H9 (cell line): Measurements from ENCODE around the gene KIF7. TPM values are rescaled to one million over a fixed set of nuclear protein-coding genes. Genes with fewer than 3 reads are reported as not detected.
A peak's percentile ranks its signal among the peaks of the same experiment; 100 is the strongest.

ENCODE experiments used
- DNase-seq: peaks from one replicate; pipeline ENCODE4 v3.0.0-alpha.2; 2017
- H2AFZ ChIP-seq: one replicate; pipeline ENCODE4 v1.6.1; 2013; ENCODE audit warnings: mild to moderate bottlenecking, low read length, control low read depth, moderate library complexity
- H2AK5ac ChIP-seq: 2 replicates; pipeline ENCODE4 v1.6.1; 2013; ENCODE audit warnings: low read length, control low read depth, mixed read lengths; ENCODE audit not compliant: insufficient read length
- H2BK120ac ChIP-seq: one replicate; pipeline ENCODE4 v1.6.1; 2013; ENCODE audit warnings: low read depth, mild to moderate bottlenecking, low read length, control low read depth, inconsistent platforms; ENCODE audit not compliant: poor library complexity, severe bottlenecking
- H2BK12ac ChIP-seq: 2 replicates; pipeline ENCODE4 v1.6.1; 2013; ENCODE audit warnings: low read length, control low read depth, mixed read lengths, low read depth; ENCODE audit not compliant: insufficient read length
- H2BK15ac ChIP-seq: 2 replicates; pipeline ENCODE4 v1.6.1; 2013; ENCODE audit warnings: low read depth, low read length, control low read depth
- H2BK20ac ChIP-seq: one replicate; pipeline ENCODE4 v1.6.1; 2013; ENCODE audit warnings: low read depth, mild to moderate bottlenecking, low read length, control low read depth, inconsistent platforms; ENCODE audit not compliant: poor library complexity, severe bottlenecking
- H2BK5ac ChIP-seq: 2 replicates; pipeline ENCODE4 v1.6.1; 2013; ENCODE audit warnings: low read length, control low read depth, mixed read lengths; ENCODE audit not compliant: insufficient read length
- H3K14ac ChIP-seq: 2 replicates; pipeline ENCODE4 v1.6.1; 2013; ENCODE audit warnings: low read length, control low read depth; ENCODE audit not compliant: insufficient read depth
- H3K18ac ChIP-seq: 2 replicates; pipeline ENCODE4 v1.6.1; 2013; ENCODE audit warnings: low read depth, mild to moderate bottlenecking, mixed read lengths, low read length, control low read depth; ENCODE audit not compliant: insufficient read length
- H3K23ac ChIP-seq: 2 replicates; pipeline ENCODE4 v1.6.1; 2013; ENCODE audit warnings: low read length, control low read depth, mixed read lengths, low read depth; ENCODE audit not compliant: insufficient read length
- H3K23me2 ChIP-seq: 2 replicates; pipeline ENCODE4 v1.6.1; 2013; ENCODE audit warnings: low read depth, mild to moderate bottlenecking, mixed read lengths, low read length, control low read depth; ENCODE audit not compliant: insufficient read length, poor library complexity, severe bottlenecking
- H3K27ac ChIP-seq: 2 replicates; pipeline ENCODE4 v1.5.1; 2013; ENCODE audit warnings: low read length, control low read depth, mixed read lengths, low read depth; ENCODE audit not compliant: insufficient read length
- H3K27me3 ChIP-seq: 2 replicates; pipeline ENCODE4 v1.6.1; 2013; ENCODE audit warnings: low read length, control low read depth, inconsistent platforms; ENCODE audit not compliant: insufficient read depth
- H3K4ac ChIP-seq: 2 replicates; pipeline ENCODE4 v1.6.1; 2013; ENCODE audit warnings: low read depth, mild to moderate bottlenecking, control low read depth, inconsistent platforms, low read length, moderate library complexity
- H3K4me1 ChIP-seq: 2 replicates; pipeline ENCODE4 v1.6.1; 2013; ENCODE audit warnings: low read length, control low read depth, inconsistent platforms; ENCODE audit not compliant: insufficient read depth
- H3K4me2 ChIP-seq: 2 replicates; pipeline ENCODE4 v1.6.1; 2013; ENCODE audit warnings: low read length, control low read depth, mixed read lengths; ENCODE audit not compliant: insufficient read length, insufficient read depth
- H3K56ac ChIP-seq: 2 replicates; pipeline ENCODE4 v1.6.1; 2013; ENCODE audit warnings: low read depth, mild to moderate bottlenecking, mixed read lengths, low read length, control low read depth; ENCODE audit not compliant: insufficient read length
- H3K79me1 ChIP-seq: 2 replicates; pipeline ENCODE4 v1.6.1; 2013; ENCODE audit warnings: low read depth, mild to moderate bottlenecking, moderate library complexity, low read length, control low read depth, inconsistent platforms; ENCODE audit not compliant: insufficient read depth, poor library complexity, severe bottlenecking
- H3K79me2 ChIP-seq: 2 replicates; pipeline ENCODE4 v1.6.1; 2013; ENCODE audit warnings: low read length, control low read depth, inconsistent platforms; ENCODE audit not compliant: insufficient read depth
- H3K9ac ChIP-seq: 2 replicates; pipeline ENCODE4 v1.6.1; 2013; ENCODE audit warnings: low read length, control low read depth, mixed read lengths; ENCODE audit not compliant: insufficient read length; ENCODE audit errors: extremely low read depth
- H3K9me3 ChIP-seq: one replicate; pipeline ENCODE4 v1.6.1; 2013; ENCODE audit warnings: low read depth, low read length, inconsistent platforms; ENCODE audit not compliant: control insufficient read depth
- H3T11ph ChIP-seq: one replicate; pipeline ENCODE4 v1.6.1; 2013; ENCODE audit warnings: mild to moderate bottlenecking, low read length, control low read depth, inconsistent platforms
- H4K20me1 ChIP-seq: one replicate; pipeline ENCODE4 v1.6.1; 2013; ENCODE audit not compliant: control insufficient read depth, insufficient read length, insufficient read depth
- H4K5ac ChIP-seq: 2 replicates; pipeline ENCODE4 v1.6.1; 2013; ENCODE audit warnings: low read depth, mild to moderate bottlenecking, mixed read lengths, low read length, control low read depth; ENCODE audit not compliant: insufficient read length
- H4K8ac ChIP-seq: replicated peaks from 2 replicates; pipeline ENCODE4 v1.6.1; 2013; ENCODE audit warnings: low read length, control low read depth, mixed read lengths, low read depth; ENCODE audit not compliant: insufficient read length
- H4K91ac ChIP-seq: 2 replicates; pipeline ENCODE4 v1.6.1; 2013; ENCODE audit warnings: low read depth, mild to moderate bottlenecking, moderate library complexity, mixed read lengths, low read length, control low read depth; ENCODE audit not compliant: insufficient read length
- H3K27ac Mint-ChIP-seq, 3 experiments: 2 replicates in 2 of 3; 3 replicates in 1 of 3; pipeline ENCODE4 v1.8.0; 2020 to 2021; ENCODE audit warnings: mixed read lengths in 3 of 3, mild to moderate bottlenecking in 1 of 3, moderate library complexity in 1 of 3
- H3K27me3 Mint-ChIP-seq: 2 replicates; pipeline ENCODE4 v1.8.0; 2021; ENCODE audit warnings: low read depth, mild to moderate bottlenecking, moderate library complexity, mixed read lengths
- H3K36me3 Mint-ChIP-seq, 3 experiments: 2 replicates in 2 of 3; 3 replicates in 1 of 3; pipeline ENCODE4 v1.8.0; 2020 to 2021; ENCODE audit warnings: low read depth in 3 of 3, mixed read lengths in 3 of 3; ENCODE audit not compliant: insufficient read depth in 1 of 3
- H3K4me1 Mint-ChIP-seq, 2 experiments: 2 replicates each; pipeline ENCODE4 v1.8.0; 2020; ENCODE audit warnings: mixed read lengths in 2 of 2
- H3K4me3 Mint-ChIP-seq, 2 experiments: 2 replicates in 1 of 2; 3 replicates in 1 of 2; pipeline ENCODE4 v1.8.0; 2020 to 2021; ENCODE audit warnings: mild to moderate bottlenecking in 2 of 2, mixed read lengths in 2 of 2, moderate library complexity in 1 of 2
- H3K9me3 Mint-ChIP-seq, 2 experiments: 2 replicates in 1 of 2; 3 replicates in 1 of 2; pipeline ENCODE4 v1.8.0; 2020; ENCODE audit warnings: mild to moderate bottlenecking in 2 of 2, mixed read lengths in 2 of 2, moderate library complexity in 1 of 2
- CTCF ChIP-seq: fragments of 200-600 bp; sonication (generic); conservative IDR thresholded peaks from 3 replicates; pipeline ENCODE4 v1.8.0; 2021; ENCODE audit warnings: antibody characterized with exemption, mild to moderate bottlenecking
- WGBS: extraction: QIAGEN DNeasy Blood & Tissue Kit; methylation state at CpG from one replicate; pipeline ENCODE4 v1.1.7; 2013; ENCODE audit warnings: missing lambda C conversion rate, low lambda C conversion rate, mixed read lengths; ENCODE audit not compliant: insufficient read length; ENCODE audit errors: extremely low coverage; 5-methylcytosine and 5-hydroxymethylcytosine counted together
- total RNA-seq: library from RNA; stranded (reverse); gene quantifications from 2 replicates; pipeline ENCODE4 v1.2.1, GENCODE V29; 2021

KIF7 gene
- total RNA-seq, 1 experiment from 2014 or later: 22.0 TPM

GRCh38 chr15:89666858-89667705, 11.8 kb upstream of the KIF7 start:
- Histone ChIP-seq H3K23ac (no peak overlapping the region), H2BK5ac (no peak overlapping the region), H3K79me2 (no peaks in the 10 kb centered on the region), H3K27ac (no peak overlapping the region), H3K27me3 (no peaks in the 10 kb centered on the region; the same call in 1 of the 2 replicates), H3K14ac (no peak overlapping the region), H3K4me1 (no peaks in the 10 kb centered on the region), H3K18ac (no peak overlapping the region), H3K4me2 (no peak overlapping the region), H3K79me1 (no peaks in the 10 kb centered on the region), H4K91ac (no peak overlapping the region), H2AFZ (no peak overlapping the region), H4K20me1 (no peaks in the 10 kb centered on the region), H2BK120ac (no peak overlapping the region), H3T11ph (no peak overlapping the region), H3K23me2 (no peaks in the 10 kb centered on the region), H2BK12ac (no peak overlapping the region), H4K8ac (no peak overlapping the region), H3K56ac (no peak overlapping the region), H4K5ac (no peak overlapping the region), H2AK5ac (no peak overlapping the region), H3K9ac (no peak overlapping the region), H3K9me3 (no peaks in the 10 kb centered on the region), H3K4ac (no peak overlapping the region), H2BK20ac (no peak overlapping the region), H2BK15ac (no peak overlapping the region)
- TF ChIP-seq CTCF: no peak
- WGBS: no CpG with 5 or more reads among the region's 13 CpGs
- no peak for DNase-seq
- H3K4me1 Mint-ChIP-seq: peaks cover 9 to 20% of the 10 kb centered on the region in 2 experiments
- H3K36me3 Mint-ChIP-seq: no peaks in the 10 kb centered on the region; a peak in 1 of 7 replicates
- no peak overlapping the region for H3K27ac Mint-ChIP-seq
- 0 out of 5 replicates have a peak overlapping the region, but pooled peaks of 1 of the 2 experiments have one; percentile 17 for H3K4me3 Mint-ChIP-seq
- no peaks in the 10 kb centered on the region for H3K9me3 Mint-ChIP-seq
- H3K27me3 Mint-ChIP-seq: peaks cover 32% of the 10 kb centered on the region
